Osteocyte (in vitro differentiated cells): ENCODE data around the gene PDZD2. TPM values are rescaled to one million over a fixed set of nuclear protein-coding genes. Genes with fewer than 3 reads are reported as not detected.
"Not testable (repeated sequence)": the region's sequence is repeated elsewhere in the genome, so short reads cannot be mapped to it uniquely, and the experiment has no call there.

Experiments
- DNase-seq: peaks from one replicate; pipeline ENCODE4 v3.0.0; 2021; ENCODE audit warnings: mixed read lengths; ENCODE audit not compliant: unreplicated experiment; ENCODE audit errors: extremely low spot score
- H3K27ac Mint-ChIP-seq: one replicate; pipeline ENCODE4 v1.8.0; 2021; ENCODE audit warnings: mild to moderate bottlenecking, mixed read lengths; ENCODE audit not compliant: unreplicated experiment
- H3K27me3 Mint-ChIP-seq: one replicate; pipeline ENCODE4 v1.8.0; 2021; ENCODE audit warnings: mixed read lengths; ENCODE audit not compliant: unreplicated experiment
- H3K36me3 Mint-ChIP-seq: one replicate; pipeline ENCODE4 v1.8.0; 2021; ENCODE audit warnings: mixed read lengths; ENCODE audit not compliant: unreplicated experiment
- H3K4me1 Mint-ChIP-seq: one replicate; pipeline ENCODE4 v1.8.0; 2021; ENCODE audit warnings: mixed read lengths; ENCODE audit not compliant: unreplicated experiment
- H3K4me3 Mint-ChIP-seq: one replicate; pipeline ENCODE4 v1.8.0; 2021; ENCODE audit warnings: mild to moderate bottlenecking, moderate library complexity, mixed read lengths; ENCODE audit not compliant: unreplicated experiment
- H3K9me3 Mint-ChIP-seq: one replicate; pipeline ENCODE4 v1.8.0; 2021; ENCODE audit warnings: mixed read lengths; ENCODE audit not compliant: unreplicated experiment
- total RNA-seq: library from RNA; stranded (reverse); gene quantifications from 2 replicates; pipeline ENCODE4 v1.2.1, GENCODE V29; 2021
- TF ChIP-seq, protein P1 (sequence below): fragments of 200-600 bp; sonication (generic); IDR thresholded peaks from 2 replicates; pipeline ENCODE4 v1.5.0; 2021; ENCODE audit warnings: antibody characterized with exemption, mild to moderate bottlenecking, moderate library complexity

PDZD2 gene
- total RNA-seq, 1 donor from 2014 or later = 2.3 TPM

GRCh38 chr5:31726952-31727351, 88.0 kb downstream of the PDZD2 start:
- no peak for DNase-seq
- Mint-ChIP-seq H3K9me3 (no peaks in the 10 kb centered on the region), H3K27me3 (peaks cover 9% of the 10 kb centered on the region), H3K4me1 (no peaks in the 10 kb centered on the region), H3K36me3 (no peaks in the 10 kb centered on the region), H3K4me3 (no peak overlapping the region), H3K27ac (no peak overlapping the region)
- TF ChIP-seq, protein P1, sequence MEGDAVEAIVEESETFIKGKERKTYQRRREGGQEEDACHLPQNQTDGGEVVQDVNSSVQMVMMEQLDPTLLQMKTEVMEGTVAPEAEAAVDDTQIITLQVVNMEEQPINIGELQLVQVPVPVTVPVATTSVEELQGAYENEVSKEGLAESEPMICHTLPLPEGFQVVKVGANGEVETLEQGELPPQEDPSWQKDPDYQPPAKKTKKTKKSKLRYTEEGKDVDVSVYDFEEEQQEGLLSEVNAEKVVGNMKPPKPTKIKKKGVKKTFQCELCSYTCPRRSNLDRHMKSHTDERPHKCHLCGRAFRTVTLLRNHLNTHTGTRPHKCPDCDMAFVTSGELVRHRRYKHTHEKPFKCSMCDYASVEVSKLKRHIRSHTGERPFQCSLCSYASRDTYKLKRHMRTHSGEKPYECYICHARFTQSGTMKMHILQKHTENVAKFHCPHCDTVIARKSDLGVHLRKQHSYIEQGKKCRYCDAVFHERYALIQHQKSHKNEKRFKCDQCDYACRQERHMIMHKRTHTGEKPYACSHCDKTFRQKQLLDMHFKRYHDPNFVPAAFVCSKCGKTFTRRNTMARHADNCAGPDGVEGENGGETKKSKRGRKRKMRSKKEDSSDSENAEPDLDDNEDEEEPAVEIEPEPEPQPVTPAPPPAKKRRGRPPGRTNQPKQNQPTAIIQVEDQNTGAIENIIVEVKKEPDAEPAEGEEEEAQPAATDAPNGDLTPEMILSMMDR = no peak

- no peak overlapping the region for H3K27ac Mint-ChIP-seq
- H3K27me3 Mint-ChIP-seq = peaks cover 2% of the 10 kb centered on the region
- no peaks in the 10 kb centered on the region for H3K36me3 Mint-ChIP-seq
- no peak overlapping the region for H3K4me3 Mint-ChIP-seq
- no peak for DNase-seq
- H3K9me3 Mint-ChIP-seq = no peaks in the 10 kb centered on the region
- no peaks in the 10 kb centered on the region for H3K4me1 Mint-ChIP-seq
- TF ChIP-seq, protein P1 = no peak
Observed at GRCh38 chr5:31728039-31728438, 89.1 kb downstream of the PDZD2 start.

DNA sequence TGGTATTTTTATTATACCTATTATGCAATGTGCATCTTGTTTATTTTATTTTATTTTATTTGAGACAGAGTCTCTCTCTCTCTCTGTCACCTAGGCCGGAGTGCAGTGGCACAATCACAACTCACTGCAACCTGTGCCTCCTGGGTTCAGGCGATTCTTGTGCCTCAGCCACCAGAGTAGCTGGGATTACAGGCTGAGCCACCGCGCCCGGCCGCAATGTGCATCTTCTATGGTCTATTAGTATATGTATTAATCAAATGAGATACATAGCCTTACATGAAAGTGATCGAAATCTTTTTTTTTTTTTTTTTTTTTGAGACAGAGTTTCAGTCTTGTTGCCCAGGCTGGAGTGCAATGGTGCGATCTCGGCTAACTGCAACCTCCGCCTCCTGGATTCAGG, 89.9 kb downstream of the PDZD2 start:
- H3K4me3 Mint-ChIP-seq, H3K27ac Mint-ChIP-seq, H3K36me3 Mint-ChIP-seq, DNase-seq, H3K27me3 Mint-ChIP-seq, H3K9me3 Mint-ChIP-seq, H3K4me1 Mint-ChIP-seq: not testable (repeated sequence)

- H3K27ac Mint-ChIP-seq = no peak overlapping the region
- H3K9me3 Mint-ChIP-seq = no peaks in the 10 kb centered on the region
- H3K36me3 Mint-ChIP-seq = no peaks in the 10 kb centered on the region
- peaks cover 4% of the 10 kb centered on the region for H3K27me3 Mint-ChIP-seq
- H3K4me3 Mint-ChIP-seq = no peak overlapping the region
- no peaks in the 10 kb centered on the region for H3K4me1 Mint-ChIP-seq
- DNase-seq = no peak
- TF ChIP-seq, protein P1 = no peak
Observed at GRCh38 chr5:31730139-31730538, 91.2 kb downstream of the PDZD2 start.

- Mint-ChIP-seq H3K4me1 (no peaks in the 10 kb centered on the region), H3K27ac (no peak overlapping the region), H3K4me3 (no peak overlapping the region), H3K9me3 (no peaks in the 10 kb centered on the region), H3K36me3 (no peaks in the 10 kb centered on the region), H3K27me3 (peaks cover 4% of the 10 kb centered on the region)
- no peak for DNase-seq
- TF ChIP-seq, protein P1 = no peak
Observed at GRCh38 chr5:31731016-31731415, 92.1 kb downstream of the PDZD2 start.

GRCh38 chr5:31731710-31732301, 92.9 kb downstream of the PDZD2 start:
- TF ChIP-seq, protein P1 = no peak
- no peaks in the 10 kb centered on the region for H3K9me3 Mint-ChIP-seq
- no peak for DNase-seq

DNA sequence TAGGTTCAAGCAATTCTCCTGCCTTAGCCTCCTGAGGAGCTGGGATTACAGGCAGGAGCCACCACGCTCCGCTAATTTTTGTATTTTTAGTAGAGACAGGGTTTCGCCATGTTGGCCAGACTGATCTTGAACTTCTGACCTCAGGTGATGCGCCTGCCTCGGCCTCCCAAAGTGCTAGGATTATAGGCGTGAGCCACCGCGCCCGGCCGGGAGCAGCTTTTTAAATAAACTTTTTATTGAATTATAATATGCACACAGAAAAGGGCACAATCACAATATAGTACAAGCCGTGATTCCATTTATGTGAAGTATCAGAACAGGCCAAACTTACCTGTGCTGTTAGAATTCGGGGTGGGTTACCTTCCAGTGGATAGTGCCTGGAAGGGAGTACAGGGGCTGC, 93.9 kb downstream of the PDZD2 start:
- not testable (repeated sequence) for H3K27me3 Mint-ChIP-seq, DNase-seq, H3K4me1 Mint-ChIP-seq, H3K36me3 Mint-ChIP-seq, H3K27ac Mint-ChIP-seq, H3K9me3 Mint-ChIP-seq, H3K4me3 Mint-ChIP-seq

More at GRCh38 chr5:31731710-31732301, 92.9 kb downstream of the PDZD2 start:
- peaks cover 9% of the 10 kb centered on the region for H3K27me3 Mint-ChIP-seq
- H3K4me1 Mint-ChIP-seq = no peaks in the 10 kb centered on the region
- H3K4me3 Mint-ChIP-seq = no peak overlapping the region
- H3K27ac Mint-ChIP-seq = no peak overlapping the region
- H3K36me3 Mint-ChIP-seq = no peaks in the 10 kb centered on the region
